ENCODE results near the gene PAPPA2.

Gene PAPPA2

DNA sequence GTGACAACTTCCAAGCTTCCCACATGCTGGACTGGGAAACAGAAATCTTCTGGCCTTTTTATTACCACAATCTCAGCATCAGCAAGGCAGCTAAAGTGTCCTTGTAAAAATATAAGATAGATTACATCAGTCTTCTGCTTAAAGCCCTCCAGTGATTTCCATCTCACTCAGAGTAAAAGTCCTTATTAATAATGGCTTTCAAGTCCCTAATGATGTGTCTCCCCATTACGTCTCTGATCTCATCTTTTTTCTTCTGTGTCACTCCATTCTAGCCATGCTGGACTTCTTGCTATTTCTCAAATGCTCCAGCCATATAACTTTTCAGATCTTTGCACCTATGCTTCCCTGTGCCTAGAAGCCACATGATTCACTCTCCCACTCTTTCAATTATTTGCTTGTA, 22.1 kb downstream of the PAPPA2 start:
- in situ Hi-C loops (cut with MboI; ENCODE audit: low pct_unique_long_range_greater_than_20kb, low sequenced_read_pairs, unreplicated experiment): no loop called here
- no peak for DNase-seq (ENCODE audit: low spot score)
- TF ChIP-seq, protein P1, sequence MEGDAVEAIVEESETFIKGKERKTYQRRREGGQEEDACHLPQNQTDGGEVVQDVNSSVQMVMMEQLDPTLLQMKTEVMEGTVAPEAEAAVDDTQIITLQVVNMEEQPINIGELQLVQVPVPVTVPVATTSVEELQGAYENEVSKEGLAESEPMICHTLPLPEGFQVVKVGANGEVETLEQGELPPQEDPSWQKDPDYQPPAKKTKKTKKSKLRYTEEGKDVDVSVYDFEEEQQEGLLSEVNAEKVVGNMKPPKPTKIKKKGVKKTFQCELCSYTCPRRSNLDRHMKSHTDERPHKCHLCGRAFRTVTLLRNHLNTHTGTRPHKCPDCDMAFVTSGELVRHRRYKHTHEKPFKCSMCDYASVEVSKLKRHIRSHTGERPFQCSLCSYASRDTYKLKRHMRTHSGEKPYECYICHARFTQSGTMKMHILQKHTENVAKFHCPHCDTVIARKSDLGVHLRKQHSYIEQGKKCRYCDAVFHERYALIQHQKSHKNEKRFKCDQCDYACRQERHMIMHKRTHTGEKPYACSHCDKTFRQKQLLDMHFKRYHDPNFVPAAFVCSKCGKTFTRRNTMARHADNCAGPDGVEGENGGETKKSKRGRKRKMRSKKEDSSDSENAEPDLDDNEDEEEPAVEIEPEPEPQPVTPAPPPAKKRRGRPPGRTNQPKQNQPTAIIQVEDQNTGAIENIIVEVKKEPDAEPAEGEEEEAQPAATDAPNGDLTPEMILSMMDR (IDR thresholded peaks at IDR 0.05; ENCODE audit: extremely low read depth, insufficient read depth, missing control alignments): no peak

DNA sequence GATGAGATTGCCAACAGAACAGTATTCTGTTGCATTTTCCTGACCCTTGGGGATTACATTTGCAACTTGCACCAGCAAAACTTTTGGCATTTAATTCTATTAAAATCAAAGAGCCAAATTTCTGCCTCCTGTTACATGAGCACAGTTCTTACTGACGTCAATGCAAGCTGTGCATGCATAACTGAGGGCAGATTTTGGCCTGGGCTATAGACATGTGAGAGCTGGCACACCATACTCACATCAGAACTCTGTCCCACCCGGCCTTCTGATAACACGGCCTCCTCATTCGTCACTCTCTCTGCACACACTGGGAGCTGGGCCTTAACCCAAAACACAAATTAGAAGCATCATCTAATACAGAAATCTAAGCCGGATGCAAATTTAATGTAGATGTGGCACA, 31.5 kb downstream of the PAPPA2 start:
- TF ChIP-seq, protein P1 (IDR thresholded peaks at IDR 0.05; ENCODE audit: extremely low read depth, insufficient read depth, missing control alignments): no peak
- no peak for DNase-seq (ENCODE audit: low spot score)
- in situ Hi-C loops (cut with MboI; ENCODE audit: low pct_unique_long_range_greater_than_20kb, low sequenced_read_pairs, unreplicated experiment): no loop called here

DNA sequence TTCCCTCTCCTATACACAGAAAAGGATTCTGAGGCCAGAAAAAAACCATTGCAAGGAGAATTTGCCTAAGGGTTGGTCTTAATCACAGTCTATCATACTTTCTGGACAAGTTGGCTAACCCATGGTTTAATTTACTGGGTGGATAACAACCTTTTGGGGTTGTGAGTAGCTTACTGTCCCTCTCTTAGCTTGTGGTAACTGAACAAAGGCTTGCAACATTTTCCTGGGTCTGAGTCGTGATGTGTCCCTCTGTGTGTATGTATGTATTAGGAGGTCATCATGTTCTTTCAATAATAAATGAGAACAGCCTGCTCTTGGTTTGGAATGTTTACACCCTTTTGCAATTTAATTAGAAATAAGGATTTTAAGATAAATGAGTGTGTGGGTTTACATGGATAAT, 36.7 kb downstream of the PAPPA2 start:
- in situ Hi-C loops (cut with MboI; ENCODE audit: low pct_unique_long_range_greater_than_20kb, low sequenced_read_pairs, unreplicated experiment): no loop called here
- TF ChIP-seq, protein P1 (IDR thresholded peaks at IDR 0.05; ENCODE audit: extremely low read depth, insufficient read depth, missing control alignments): no peak
- DNase-seq (ENCODE audit: low spot score): no peak

DNA sequence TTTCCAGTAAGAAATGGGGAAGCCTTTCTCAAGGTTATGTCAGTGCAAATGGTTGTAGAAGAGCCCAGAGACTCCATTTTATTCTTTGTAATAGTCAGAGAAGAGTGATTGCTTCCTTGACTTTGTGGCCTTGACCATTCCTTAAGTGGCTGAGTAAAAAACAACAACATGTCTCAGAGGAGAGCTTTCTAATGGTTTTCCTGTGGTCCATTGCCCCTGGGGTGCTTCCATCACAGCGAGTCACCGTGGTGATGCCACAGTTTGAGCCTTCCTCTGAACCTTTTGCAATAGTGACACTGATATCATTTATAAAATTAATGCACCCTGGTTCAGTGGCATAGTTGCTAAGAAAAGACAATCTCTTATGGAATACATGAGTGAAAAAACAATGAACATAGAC, 38.6 kb downstream of the PAPPA2 start:
- TF ChIP-seq, protein P1 (IDR thresholded peaks at IDR 0.05; ENCODE audit: extremely low read depth, insufficient read depth, missing control alignments): no peak
- no peak for DNase-seq (ENCODE audit: low spot score)

DNA sequence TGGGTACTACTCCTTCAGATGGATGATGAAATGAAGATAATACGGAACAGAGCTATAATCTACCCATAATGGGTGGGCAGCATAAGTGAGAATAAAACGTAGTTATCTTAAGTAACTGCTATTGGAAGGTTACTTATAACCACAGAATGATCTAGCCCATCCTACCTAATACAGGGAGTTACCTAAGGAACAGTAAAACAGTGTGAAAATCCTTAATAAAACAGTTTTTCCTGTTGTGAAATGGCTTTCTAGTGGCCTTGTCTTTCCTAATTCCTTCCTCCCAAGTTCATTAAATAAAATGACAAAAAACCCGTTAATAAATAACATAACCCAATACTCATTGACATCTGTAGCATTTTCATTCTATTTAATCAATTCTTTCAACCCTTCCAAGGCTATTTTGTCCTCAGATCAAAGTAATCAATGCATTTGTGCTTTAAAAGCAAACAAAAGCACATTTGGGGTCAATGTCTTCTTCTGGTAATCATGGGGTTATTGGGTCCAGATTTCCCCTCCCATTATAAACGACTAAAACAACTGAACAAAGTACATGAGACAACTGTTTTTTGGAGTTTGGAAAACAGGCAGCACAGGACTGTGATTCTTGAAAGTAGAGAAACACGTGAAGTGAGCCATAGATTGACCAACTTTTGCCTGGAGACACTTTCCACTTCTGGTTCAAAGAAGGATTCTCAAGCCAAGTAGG, 42.0 kb downstream of the PAPPA2 start:
- no peak for DNase-seq (ENCODE audit: low spot score)
- TF ChIP-seq, protein P1 (IDR thresholded peaks at IDR 0.05; ENCODE audit: extremely low read depth, insufficient read depth, missing control alignments): no peak

More for the DNA sequence above, 38.6 kb downstream of the PAPPA2 start:
- in situ Hi-C loops (cut with MboI; ENCODE audit: low pct_unique_long_range_greater_than_20kb, low sequenced_read_pairs, unreplicated experiment): no loop called here

DNA sequence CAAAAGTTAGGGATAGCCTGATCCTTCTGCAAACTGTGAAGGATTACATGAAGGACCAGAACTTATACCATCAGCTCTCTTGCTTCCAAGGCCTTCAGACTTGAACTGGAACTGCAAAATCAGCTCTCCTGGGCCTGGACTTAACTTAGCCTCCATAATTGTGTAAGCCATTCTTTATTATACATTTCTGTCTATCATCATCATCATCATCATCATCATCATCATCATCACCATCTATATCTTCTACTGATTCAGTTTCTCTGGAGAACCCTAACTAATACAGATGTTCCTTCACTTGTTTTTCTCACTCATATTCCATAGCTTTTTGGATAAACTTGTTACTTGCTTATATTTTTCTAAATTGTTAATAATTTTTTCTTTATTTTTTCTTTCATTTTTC, 50.0 kb downstream of the PAPPA2 start:
- in situ Hi-C loops (cut with MboI; ENCODE audit: low pct_unique_long_range_greater_than_20kb, low sequenced_read_pairs, unreplicated experiment): no loop called here
- TF ChIP-seq, protein P1 (IDR thresholded peaks at IDR 0.05; ENCODE audit: extremely low read depth, insufficient read depth, missing control alignments): no peak
- DNase-seq (ENCODE audit: low spot score): no peak

More for the DNA sequence above, 42.0 kb downstream of the PAPPA2 start:
- in situ Hi-C loops (cut with MboI; ENCODE audit: low pct_unique_long_range_greater_than_20kb, low sequenced_read_pairs, unreplicated experiment): no loop called here

All from GM13977 (cell line).